T-helper 2 cell (primary cell): ENCODE results near the gene CST6.
"Not testable (repeated sequence)": the region's sequence is repeated elsewhere in the genome, so short reads cannot be mapped to it uniquely, and the experiment has no call there.

Source experiments
- DNase-seq, 5 experiments: peaks; one replicate each; pipeline versions ENCODE4 v3.0.0 to v3.0.0-alpha.2; 2012 to 2022

Gene CST6

DNA sequence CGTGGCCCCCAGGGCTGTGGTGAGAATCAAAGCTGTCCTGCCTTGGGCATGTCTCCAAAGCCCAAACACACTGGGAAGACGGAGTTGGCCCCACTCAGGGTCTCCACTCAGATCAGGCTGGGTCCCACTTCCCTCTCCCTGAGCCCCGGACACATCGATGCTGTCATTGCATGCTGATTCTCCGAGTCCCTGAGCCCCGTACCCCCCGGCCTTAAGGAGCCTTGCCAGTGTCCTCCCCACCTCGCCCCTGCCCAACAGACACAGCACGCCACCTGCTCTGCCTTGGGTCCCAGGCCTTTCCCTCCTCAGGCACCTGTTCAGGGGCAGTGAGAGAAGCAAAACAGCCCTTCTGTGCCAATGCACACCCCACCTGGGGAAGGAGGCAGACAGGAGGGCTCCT, 24.5 kb upstream of the CST6 start:
- no peak for DNase-seq

DNA sequence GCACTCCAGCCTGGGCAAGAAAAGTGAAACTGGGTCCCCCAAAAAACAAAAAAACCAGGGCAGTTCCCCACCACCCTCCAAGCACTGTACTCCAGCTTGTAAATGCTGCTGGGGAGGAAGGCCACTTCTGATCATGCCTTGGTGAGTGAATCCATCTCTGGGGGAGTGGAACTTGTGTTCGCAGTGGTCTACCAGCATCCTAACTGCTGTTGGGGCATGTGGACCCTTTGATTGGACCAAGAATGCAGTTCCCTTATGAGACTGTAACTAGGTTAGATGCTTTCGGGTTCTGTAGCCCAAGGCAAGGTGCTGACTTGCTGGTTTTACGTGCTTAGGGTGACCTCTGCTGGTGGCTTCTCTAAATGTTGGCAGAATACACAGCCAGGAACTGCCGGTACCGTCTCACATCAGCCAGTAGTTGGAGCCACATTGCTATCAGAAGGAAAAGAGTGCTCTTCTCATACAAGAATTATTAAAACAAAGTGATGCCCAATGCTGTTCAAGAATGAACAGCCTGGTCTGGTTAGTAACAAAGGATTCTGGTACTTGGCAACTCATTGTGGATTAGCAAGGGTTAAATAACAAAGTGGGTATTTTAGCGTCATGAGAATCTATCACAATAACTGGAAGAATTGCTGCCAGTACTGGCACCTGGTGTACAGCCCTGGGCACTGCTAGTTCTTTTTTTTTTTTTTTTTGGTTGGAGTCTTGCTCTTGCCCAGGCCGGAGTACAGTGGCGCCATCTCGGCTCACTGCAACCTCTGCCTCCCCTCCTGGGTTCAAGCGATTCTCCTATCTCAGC, 22.8 kb upstream of the CST6 start:
- peak; percentile 44 to 94 (median 82) for DNase-seq

DNA sequence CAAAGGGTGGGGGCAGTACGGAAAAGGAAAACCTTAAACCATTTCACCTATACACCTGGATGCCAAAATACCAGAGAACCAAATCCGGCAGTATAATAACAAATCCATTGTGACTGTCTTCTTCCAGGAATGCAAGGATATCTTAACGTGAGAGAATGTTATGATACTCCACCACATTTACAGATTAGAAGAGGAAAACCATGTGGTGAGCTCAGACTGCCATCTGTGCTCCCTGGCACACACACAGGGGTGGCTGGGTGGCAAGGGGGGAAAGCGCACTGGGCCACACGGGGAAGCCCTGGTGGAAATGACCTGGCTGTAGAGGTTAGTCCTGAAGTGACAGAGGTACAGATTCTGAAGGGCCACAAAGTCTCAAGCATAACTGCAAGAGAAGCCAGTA, 19.8 kb upstream of the CST6 start:
- no peak for DNase-seq

DNA sequence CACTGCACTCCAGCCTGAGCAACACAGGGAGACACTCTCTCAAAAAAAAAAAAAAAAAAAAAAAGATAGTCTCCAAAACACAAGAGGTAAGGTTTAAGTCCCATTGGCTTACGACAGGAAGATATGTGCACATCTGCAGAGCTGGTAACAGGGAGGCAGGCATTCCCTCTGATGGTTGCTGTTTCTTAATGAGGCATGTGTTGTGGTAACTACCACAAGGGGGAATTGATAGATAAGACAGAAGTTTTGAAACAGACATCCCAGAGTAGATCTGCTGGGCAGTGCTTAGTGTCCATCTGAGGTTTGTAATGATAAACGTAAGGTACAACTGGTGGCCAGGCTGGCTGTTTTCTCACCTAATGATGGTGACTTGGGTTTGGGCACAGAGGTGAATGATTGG, 14.5 kb upstream of the CST6 start:
- DNase-seq = no peak

DNA sequence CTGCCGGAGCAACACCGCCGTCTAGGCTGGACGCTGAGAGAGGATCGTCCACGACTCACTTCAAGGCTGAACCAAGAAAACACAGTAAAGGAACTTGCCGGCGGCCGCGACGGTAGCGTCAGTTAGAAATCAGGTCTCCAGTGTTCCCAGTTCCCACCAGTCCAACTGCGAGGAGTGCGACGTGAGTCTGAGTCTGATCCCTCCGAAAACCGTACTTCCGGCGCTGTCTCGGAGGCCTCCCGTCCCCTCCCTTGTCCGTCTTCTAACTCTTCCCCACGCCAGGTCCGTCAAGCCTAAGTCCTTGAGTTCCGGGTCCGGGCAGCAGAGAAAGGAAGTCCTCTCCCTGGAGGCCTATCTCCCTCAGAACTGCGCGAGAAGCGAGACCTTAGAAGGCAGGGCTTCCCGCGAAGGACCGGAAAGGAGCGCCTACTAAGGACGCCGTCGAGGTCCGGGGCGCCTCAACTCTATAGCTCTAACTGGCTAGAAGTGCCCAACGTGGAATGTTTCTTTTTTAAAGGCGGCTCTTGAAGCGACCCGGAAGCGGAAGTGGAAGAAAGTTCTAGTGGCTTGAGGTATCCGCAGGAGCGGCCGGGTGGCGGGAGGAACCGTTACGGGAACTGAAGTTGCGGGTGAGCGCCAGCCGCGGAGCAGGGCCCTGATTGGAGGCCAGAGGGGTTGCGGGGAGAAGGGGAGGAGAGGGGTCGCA, 9.7 kb upstream of the CST6 start, which contains the start of the genes BANF1 and EIF1AD:
Gene BANF1, plus strand, starts transcription at position 562 of the 706 bp plus-strand sequence. CDS start 748 bp downstream, outside the sequence.
Gene EIF1AD, minus strand, starts transcription at position 216 of the 706 bp plus-strand sequence. CDS start 1,768 bp downstream, outside the sequence.
- DNase-seq = peak; percentile 64 to 99 (median 88)

DNA sequence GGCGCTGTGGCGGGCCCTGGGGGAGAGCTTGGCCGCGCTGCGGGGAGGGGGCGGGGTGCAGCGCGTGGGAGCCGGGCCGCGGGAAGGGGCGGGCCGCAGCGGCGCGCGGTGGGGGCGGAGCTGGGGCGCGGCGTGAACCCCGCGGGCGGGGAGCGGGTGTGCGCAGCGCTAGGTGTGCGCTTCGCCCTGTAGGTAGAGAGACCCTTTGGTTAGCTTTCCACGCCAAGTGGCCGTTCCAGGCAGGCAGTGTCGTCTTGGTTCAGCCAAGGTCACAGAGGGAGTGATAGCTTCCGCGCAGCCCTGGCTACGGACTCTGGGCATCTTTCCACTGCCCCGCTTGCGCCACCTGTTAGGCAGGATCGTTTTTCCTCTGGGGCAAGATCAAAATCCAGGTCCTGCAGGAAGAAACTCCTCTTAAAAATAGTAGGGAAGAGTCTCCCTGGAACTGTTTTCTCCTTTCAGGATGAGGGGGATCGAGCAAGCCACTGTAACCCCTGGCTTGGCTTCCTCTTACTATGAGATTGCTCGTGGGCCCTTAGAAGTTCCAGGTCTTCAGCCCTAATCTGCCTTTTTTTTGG, 9.1 kb upstream of the CST6 start:
- DNase-seq = peak in 1 of 5 experiments; percentile 57

DNA sequence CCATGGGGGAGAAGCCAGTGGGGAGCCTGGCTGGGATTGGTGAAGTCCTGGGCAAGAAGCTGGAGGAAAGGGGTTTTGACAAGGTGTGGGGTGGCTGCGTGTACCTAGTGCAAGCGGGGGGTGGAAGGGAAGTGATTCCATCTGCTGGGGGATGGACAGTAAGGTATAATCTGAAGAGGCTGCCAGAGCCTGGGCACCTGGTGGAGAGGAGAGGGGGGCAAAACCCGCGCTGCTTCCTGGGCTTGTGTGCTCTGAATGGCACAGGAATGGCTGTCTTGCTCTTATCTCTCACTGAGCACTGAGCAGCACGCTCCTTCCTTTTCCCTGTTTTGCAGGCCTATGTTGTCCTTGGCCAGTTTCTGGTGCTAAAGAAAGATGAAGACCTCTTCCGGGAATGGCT, 8.5 kb upstream of the CST6 start:
- DNase-seq = no peak

DNA sequence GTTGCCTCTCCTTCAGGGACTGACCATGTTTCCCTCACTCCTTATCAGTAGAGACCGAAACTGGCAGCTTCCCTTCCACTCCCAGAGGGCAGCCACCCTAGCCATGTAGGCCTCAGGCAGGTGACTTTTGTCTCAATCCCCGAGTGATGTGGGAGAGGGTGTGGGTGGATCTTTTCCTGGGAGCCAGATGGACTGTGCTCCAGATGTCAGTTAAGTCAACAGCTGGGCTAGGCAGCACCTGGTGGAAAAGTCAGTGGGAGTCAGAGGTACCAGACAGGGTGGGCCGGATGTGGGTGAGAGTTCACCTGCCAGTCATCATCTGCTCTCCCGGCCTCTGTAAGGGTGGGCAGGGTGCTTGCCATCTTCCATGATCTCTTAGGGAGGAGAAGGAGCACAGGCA, 7.6 kb upstream of the CST6 start:
- DNase-seq = no peak

DNA sequence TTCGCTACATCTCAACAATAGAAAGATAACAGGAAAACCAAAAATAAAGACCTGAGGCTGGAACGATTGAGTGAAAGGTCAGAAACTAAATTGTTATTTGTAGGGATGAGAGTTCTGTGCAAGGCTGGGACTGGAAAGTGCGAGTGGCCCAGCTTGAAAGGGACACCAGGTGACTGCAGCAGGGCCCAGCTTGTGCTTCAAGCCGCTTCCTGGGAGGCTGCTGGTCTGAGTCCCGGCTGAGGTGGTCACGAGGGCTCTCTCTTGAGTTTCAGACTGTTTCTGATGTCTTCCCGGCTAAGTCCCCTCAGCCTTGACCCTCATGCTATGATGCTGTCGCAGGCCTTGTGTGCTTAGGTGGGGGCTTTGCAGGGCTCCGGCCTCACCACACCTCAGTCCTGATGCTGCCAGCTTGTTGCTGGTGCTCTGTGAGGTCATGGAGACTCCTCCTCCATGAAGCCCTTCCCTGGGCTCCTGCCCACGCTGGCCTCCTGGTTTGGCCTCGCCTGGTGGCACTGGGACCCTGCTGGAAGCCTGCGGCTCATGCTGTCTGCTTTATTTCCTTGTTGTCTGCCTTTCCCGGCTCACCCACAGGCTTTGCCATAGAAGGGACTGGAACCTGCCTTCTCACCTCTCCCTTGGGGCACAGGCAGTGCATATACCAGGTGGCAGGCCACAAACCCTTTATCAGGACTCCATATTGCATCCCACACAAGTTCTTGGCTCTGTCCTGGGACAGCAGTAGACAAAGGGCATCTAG, 5.5 kb upstream of the CST6 start:
- no peak for DNase-seq

DNA sequence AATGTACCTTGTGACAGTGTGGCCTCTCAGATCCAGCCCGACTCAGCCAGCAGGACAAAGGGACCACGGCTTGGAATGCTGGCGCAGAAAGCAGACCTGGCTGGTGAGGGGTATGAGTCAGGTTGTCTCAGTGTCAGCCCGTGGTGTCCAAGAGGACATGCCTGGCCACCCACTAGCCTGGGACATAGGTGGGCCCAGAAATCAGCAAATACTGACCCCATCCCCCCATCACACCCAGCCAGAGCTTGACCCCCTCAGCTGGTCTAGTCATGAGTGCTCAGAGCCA, 5.0 kb upstream of the CST6 start:
- no peak for DNase-seq

DNA sequence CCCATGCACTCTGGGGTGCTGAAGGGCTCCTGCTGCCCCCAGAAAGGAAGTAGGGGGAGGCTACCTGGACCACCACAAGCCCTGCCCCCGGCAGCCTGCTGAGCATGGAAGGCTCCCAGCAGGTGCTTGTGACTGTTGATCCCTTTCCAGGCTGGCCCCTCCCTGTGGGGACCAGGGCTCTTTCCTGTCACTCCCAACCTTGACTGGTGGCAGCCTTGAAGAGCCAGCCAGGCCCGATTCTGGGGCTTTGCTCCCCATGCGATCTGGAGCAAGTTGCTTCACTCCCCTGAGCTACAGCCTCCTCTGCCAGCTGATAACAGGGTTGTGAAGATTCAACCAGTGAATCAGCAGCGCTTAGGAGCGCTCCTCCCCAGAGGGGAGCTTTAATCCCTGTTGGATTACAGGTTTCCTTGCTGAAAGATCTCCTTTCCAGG, 4.6 kb upstream of the CST6 start:
- DNase-seq = no peak

DNA sequence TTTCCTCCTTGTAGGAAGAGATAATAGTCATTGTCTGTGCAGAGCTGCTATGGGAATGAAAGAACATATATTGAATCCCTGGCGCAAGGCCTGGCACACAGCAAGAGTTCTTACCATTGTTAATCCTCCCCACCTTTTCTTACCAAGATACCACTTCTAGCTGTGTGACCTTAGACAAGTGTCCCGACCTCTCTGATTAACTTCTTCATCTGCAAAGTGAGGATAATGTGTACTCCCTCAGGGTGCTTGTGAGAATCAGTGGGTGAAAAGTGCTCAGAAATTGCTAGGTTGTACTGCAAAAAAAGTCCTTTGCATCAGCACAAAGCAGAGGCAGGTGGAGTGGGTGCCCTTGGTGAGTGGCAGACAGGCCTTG, 3.7 kb upstream of the CST6 start:
- no peak for DNase-seq

DNA sequence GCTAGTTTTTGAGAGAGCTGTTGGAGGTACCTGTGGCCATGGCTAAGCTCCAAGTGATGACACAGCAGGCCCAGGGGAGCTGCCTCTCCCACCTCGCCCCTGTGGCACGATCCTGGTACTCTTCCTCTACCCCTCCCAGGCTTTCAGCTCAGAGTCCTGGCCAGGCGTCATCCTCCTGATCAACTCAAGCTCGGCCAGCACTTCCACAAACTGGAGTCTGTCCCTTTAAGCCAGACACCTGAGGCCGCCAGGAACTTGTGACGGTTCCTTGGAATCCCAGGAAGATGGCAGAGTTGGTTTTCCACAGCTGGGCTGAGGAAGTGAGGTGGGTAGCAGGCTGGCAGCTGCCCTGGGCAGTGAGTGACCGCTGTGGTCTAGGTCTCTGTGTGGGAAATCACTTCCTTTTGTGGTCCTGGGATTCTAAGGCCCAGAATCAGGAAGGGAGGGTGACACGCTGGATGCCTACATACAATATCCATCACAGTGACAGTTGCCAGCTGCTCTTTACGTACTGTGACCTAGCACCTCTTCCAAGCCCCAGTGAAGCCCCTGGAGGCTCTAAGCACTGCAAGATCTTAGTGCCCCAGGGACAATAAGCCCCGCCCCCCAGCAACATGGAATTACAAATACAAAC, 3.2 kb upstream of the CST6 start:
- no peak for DNase-seq

DNA sequence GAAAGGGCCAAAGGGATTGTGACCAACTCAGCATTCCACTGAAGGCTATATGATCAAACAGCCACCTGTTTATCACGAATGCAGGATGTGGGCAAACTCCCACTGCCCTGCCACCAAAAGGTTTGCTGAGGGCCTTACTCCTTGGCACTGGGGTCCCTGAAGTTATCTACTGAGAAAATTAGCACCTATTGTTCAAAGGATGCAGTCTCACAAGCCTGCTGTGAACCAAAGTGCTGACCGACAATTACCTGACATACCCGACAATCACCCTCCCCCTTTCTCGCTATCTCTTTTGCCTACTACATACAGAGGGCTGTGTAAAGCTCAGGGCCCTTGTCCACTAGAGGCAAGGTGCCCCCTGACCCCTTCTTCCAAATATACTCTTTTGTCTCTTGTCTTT, 1.8 kb upstream of the CST6 start:
- not testable (repeated sequence) for DNase-seq

DNA sequence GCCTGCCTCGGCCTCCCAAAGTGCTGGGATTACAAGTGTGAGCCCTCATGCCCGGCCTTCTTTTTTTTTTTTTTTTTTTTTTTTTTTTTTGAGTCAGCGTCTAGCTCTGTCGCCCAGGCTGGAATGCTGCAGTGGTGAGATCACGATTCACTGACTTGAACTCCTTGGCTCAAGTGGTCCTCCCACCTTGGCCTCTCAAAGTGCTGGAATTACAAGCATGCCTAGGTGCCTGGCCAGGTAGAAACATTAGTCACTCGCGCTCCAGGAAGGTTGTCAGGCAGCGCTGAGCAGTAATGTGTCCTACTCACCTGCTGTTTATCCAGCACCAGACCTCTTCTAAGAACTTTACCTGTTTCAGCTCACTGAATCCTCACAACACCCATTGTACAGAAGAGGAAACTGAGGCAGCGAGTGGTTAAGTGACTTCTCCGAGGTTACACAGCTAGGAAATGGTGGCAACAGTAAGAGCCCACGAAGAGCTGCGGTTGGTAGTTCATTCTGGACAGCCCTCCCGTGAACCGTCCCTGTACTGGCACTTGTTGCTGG, 496 bp upstream of the CST6 start:
- no peak for DNase-seq

DNA sequence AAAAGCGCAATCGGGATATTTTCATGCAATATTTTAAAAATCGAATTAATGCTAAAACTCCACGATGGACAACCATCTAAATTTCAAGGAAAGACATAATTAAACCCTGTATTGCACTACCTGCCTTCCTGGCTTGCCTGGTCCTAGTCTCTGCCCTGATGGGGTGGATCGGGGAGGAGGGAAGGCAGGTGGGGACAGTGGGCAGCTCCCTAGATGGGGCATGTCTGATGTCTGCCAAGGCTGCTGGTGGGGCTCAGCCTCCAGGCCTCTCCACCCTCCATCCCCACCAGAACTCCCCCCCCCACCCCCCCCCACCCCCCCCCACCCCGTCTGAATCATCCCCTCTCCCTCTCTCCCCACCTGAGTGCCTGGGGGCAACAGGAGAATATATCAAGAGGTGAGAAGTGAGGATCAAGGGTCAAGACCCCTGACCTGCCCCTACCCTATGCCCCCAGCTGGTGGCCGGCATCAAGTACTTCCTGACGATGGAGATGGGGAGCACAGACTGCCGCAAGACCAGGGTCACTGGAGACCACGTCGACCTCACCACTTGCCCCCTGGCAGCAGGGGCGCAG, 650 bp downstream of the CST6 start:
- DNase-seq = no peak

DNA sequence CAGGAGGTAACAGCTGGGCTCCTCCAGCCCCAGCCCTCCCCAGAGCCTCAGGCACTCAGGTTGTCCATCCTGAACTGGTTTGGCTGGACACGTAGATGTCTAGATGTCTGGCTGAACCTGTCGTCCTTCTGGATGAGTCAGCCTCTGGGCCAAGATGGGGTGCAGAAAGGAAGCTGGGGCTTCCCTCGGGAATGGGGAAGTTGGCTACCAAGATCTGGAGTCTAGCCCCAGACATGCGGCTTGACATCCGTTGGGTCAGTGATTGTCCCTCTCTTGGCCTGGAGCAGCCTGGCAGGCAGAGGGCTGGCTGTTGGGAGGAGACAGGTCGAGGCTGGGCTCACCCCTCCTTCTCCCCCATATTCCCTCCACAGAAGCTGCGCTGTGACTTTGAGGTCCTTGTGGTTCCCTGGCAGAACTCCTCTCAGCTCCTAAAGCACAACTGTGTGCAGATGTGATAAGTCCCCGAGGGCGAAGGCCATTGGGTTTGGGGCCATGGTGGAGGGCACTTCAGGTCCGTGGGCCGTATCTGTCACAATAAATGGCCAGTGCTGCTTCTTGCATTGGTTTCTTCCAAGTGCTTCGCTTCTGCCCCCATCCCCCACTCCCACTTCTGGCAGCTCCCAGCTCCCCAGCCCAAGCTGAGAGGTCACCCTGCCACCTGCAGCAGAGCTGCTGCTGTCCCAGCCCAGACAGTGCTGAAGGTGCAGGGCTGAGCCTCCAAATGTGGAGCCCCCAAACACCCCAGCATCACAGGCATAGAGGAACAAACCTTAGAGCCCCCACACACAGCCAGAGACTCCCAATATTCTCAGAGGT, 1.3 kb downstream of the CST6 start:
- no peak for DNase-seq

DNA sequence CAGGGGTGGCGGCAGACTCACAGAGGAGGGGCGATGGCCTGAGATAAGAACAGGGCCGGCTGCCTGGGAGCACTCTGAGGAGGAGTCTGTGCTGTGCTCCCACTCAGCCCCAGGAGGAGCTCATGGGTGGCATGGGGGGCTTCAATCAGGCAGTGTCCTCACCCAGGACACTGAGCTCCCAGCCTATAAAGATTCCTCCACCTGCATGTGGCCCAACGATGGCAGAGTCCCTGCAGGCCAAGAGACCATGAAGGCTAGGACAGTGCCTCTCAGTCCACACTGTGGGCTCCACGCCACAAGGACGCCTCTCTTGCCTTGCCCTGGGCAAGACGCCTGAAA, 1.9 kb downstream of the CST6 start:
- DNase-seq = no peak

DNA sequence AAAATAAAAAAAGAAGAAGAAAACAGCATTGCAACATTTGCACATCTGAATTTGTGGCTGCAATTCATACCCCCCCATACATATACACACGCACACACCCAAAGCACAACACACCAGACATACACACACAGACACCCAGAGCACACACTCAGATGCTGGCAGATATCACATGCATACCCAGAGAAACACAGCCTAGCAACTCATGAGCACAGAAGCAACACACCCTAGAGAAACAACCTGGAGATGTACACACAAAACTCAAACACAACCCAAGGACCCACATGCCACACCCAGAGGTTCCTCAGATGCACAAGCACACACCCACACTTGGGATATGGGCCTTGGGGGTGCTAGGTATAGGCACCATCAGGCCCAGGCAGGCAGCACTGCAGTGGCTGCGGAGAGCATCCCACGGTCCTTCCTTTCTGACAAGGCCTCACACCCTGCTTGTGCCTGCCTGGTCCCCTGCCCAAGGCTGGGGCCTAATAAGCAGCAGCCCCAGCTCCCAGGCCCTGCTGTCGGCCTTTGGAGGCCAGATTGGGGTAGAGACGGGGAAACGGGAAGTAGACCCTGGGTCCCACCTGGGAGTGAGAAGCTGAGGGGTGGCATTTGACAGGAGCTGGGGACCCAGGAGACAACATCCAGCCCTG, 3.1 kb downstream of the CST6 start:
- no peak for DNase-seq

DNA sequence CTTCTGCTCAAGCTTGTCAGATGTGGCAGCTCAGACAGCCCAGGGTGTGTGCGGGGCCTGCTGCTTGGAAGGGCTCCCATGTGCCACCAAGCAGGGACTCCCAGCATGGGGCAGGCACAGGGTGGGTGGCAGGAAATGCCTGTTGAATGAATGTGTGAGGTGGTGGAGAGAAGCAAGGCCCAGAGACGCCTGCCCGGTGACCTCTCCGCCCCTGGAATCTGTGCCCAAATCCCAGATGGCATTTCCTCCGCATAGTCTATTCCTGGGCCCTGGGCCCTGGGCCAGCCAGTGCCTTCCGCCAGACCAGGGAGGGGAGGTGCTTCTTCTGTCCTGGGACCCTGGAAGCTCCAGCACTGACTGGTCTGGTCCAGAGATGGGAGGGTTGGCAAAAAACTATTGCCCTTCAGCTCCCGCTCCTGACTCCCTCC, 3.7 kb downstream of the CST6 start:
- no peak for DNase-seq
